Activated naive CD4-positive, alpha-beta T cell treated with Interleukin-2 at 50 U/mL for 16 hours (primary cell): ENCODE measurements around the gene ADO.

ENCODE experiments used
- DNase-seq: peaks from one replicate; pipeline ENCODE4 v3.0.0-alpha.2; 2020

Gene ADO

GRCh38 chr10:62819141-62819920 lies 14.8 kb downstream of the ADO start:
- no peak for DNase-seq

- no peak for DNase-seq
Measured at GRCh38 chr10:62820586-62820985, 16.1 kb downstream of the ADO start.

- no peak for DNase-seq
Measured at GRCh38 chr10:62826273-62826672, 21.8 kb downstream of the ADO start.

- DNase-seq, result no peak
Measured at GRCh38 chr10:62829622-62830021, 25.1 kb downstream of the ADO start.

- no peak for DNase-seq
Measured at GRCh38 chr10:62830679-62831078, 26.2 kb downstream of the ADO start.

- no peak for DNase-seq
Measured at GRCh38 chr10:62831346-62831745, 26.8 kb downstream of the ADO start.

- DNase-seq, result no peak
Measured at GRCh38 chr10:62839590-62839989, 35.1 kb downstream of the ADO start.

- no peak for DNase-seq
Measured at GRCh38 chr10:62842983-62843382, 38.5 kb downstream of the ADO start.

- no peak for DNase-seq
Measured at GRCh38 chr10:62843600-62843999, 39.1 kb downstream of the ADO start.

- DNase-seq, result peak; percentile 20
Measured at GRCh38 chr10:62844280-62845011, 39.9 kb downstream of the ADO start.

- DNase-seq, result no peak
Measured at GRCh38 chr10:62847433-62847832, 42.9 kb downstream of the ADO start.

GRCh38 chr10:62850646-62851045 lies 46.1 kb downstream of the ADO start:
- no peak for DNase-seq

GRCh38 chr10:62851442-62851841 lies 46.9 kb downstream of the ADO start:
- no peak for DNase-seq

GRCh38 chr10:62852961-62853702 lies 48.6 kb downstream of the ADO start:
- DNase-seq, result peak; percentile 24

GRCh38 chr10:62853710-62854109 lies 49.2 kb downstream of the ADO start:
- peak; percentile 38 for DNase-seq

GRCh38 chr10:62856021-62856420 lies 51.5 kb downstream of the ADO start:
- DNase-seq, result no peak
